ENCODE results near the gene PDE6A.

The PDE6A gene

DNA sequence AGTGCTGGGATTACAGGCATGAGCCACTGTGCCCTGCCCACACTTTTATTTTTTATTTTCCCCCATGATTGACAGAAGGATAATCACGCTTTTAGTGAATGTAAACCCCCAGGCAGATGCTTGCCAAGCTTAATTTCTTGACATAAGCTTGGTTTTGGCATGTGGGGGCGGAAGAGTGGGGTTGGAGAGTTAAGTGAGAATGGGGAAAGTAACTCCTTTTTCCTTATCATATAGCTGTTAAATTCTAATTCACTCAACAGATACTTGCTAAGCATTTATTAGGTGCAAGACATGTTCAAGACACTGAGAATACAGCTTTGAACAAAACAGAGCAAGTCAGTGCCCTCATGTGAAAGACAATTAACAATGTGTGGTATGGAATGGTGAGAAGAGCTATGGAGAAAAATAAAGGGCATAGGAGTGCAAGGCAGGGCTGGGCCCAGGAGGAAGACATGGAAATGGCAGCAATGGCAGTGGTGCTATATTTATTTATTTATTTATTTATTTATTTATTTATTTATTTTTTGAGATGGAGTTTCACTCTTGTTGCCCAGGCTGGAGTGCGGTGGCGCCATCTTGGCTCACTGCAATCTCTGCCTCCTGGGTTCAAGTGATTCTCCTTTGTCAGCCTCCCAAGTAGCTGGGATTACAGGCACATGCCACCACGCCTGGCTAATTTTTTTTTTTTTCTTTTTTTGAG, 18.2 kb upstream of the PDE6A start (continued):
- TF ChIP-seq, protein P1, sequence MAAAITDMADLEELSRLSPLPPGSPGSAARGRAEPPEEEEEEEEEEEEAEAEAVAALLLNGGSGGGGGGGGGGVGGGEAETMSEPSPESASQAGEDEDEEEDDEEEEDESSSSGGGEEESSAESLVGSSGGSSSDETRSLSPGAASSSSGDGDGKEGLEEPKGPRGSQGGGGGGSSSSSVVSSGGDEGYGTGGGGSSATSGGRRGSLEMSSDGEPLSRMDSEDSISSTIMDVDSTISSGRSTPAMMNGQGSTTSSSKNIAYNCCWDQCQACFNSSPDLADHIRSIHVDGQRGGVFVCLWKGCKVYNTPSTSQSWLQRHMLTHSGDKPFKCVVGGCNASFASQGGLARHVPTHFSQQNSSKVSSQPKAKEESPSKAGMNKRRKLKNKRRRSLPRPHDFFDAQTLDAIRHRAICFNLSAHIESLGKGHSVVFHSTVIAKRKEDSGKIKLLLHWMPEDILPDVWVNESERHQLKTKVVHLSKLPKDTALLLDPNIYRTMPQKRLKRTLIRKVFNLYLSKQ (tag by site-specific recombination; IDR thresholded peaks at IDR 0.05; ENCODE audit: borderline replicate concordance), result 0 out of 2 replicates have a peak, but pooled peaks have one; percentile 77
- TF ChIP-seq, protein P2, sequence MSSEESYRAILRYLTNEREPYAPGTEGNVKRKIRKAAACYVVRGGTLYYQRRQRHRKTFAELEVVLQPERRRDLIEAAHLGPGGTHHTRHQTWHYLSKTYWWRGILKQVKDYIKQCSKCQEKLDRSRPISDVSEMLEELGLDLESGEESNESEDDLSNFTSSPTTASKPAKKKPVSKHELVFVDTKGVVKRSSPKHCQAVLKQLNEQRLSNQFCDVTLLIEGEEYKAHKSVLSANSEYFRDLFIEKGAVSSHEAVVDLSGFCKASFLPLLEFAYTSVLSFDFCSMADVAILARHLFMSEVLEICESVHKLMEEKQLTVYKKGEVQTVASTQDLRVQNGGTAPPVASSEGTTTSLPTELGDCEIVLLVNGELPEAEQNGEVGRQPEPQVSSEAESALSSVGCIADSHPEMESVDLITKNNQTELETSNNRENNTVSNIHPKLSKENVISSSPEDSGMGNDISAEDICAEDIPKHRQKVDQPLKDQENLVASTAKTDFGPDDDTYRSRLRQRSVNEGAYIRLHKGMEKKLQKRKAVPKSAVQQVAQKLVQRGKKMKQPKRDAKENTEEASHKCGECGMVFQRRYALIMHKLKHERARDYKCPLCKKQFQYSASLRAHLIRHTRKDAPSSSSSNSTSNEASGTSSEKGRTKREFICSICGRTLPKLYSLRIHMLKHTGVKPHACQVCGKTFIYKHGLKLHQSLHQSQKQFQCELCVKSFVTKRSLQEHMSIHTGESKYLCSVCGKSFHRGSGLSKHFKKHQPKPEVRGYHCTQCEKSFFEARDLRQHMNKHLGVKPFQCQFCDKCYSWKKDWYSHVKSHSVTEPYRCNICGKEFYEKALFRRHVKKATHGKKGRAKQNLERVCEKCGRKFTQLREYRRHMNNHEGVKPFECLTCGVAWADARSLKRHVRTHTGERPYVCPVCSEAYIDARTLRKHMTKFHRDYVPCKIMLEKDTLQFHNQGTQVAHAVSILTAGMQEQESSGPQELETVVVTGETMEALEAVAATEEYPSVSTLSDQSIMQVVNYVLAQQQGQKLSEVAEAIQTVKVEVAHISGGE (tag by site-specific recombination; conservative IDR thresholded peaks at IDR 0.05; ENCODE audit: low read depth), result peak; percentile 83
- peak; percentile 45 for TF ChIP-seq ZNF341 (tag by site-specific recombination; IDR thresholded peaks at IDR 0.05; ENCODE audit: low read depth)
- peak; percentile 85 for TF ChIP-seq ZNF623 (tag by site-specific recombination; IDR thresholded peaks at IDR 0.05)
- TF ChIP-seq ZBTB7A (tag by site-specific recombination; IDR thresholded peaks at IDR 0.05; ENCODE audit: low read depth), result no peak
- TF ChIP-seq MYNN (tag by site-specific recombination; IDR thresholded peaks at IDR 0.05; ENCODE audit: borderline replicate concordance), result peak; percentile 48; the same call in 1 of the 2 replicates
- TF ChIP-seq PRDM1 (tag by site-specific recombination; IDR thresholded peaks at IDR 0.05), result peak; percentile 69
- TF ChIP-seq ZFP37 (tag by site-specific recombination; IDR thresholded peaks at IDR 0.05), result peak; percentile 92
- TF ChIP-seq ZNF324 (tag by site-specific recombination; IDR thresholded peaks at IDR 0.05), result no peak
- TF ChIP-seq ZBTB17 (tag by site-specific recombination; IDR thresholded peaks at IDR 0.05), result no peak
- no peak for TF ChIP-seq ZNF701 (tag by site-specific recombination; IDR thresholded peaks at IDR 0.05)
- TF ChIP-seq ZNF140 (tag by site-specific recombination; IDR thresholded peaks at IDR 0.05), result peak; percentile 97
- peak; percentile 84 for TF ChIP-seq ZNF510 (tag by site-specific recombination; IDR thresholded peaks at IDR 0.05; ENCODE audit: insufficient replicate concordance)
- TF ChIP-seq ZNF514 (tag by site-specific recombination; IDR thresholded peaks at IDR 0.05), result no peak
- peak; percentile 84 for TF ChIP-seq ZNF223 (tag by site-specific recombination; IDR thresholded peaks at IDR 0.05)
- TF ChIP-seq ZNF19 (tag by site-specific recombination; IDR thresholded peaks at IDR 0.05; ENCODE audit: low read depth), result peak; percentile 85; the same call in 1 of the 2 replicates
- TF ChIP-seq, protein P3, sequence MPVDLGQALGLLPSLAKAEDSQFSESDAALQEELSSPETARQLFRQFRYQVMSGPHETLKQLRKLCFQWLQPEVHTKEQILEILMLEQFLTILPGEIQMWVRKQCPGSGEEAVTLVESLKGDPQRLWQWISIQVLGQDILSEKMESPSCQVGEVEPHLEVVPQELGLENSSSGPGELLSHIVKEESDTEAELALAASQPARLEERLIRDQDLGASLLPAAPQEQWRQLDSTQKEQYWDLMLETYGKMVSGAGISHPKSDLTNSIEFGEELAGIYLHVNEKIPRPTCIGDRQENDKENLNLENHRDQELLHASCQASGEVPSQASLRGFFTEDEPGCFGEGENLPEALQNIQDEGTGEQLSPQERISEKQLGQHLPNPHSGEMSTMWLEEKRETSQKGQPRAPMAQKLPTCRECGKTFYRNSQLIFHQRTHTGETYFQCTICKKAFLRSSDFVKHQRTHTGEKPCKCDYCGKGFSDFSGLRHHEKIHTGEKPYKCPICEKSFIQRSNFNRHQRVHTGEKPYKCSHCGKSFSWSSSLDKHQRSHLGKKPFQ (tag by site-specific recombination; IDR thresholded peaks at IDR 0.05), result 0 out of 2 replicates have a peak, but pooled peaks have one; percentile 33
- peak; percentile 94 for TF ChIP-seq ZNF433 (tag by site-specific recombination; IDR thresholded peaks at IDR 0.05; ENCODE audit: low read depth)
- TF ChIP-seq GFI1B (tag by site-specific recombination; IDR thresholded peaks at IDR 0.05), result peak; percentile 64; the same call in 1 of the 2 replicates
- TF ChIP-seq ZNF664 (tag by site-specific recombination; IDR thresholded peaks at IDR 0.05), result peak; percentile 92

DNA sequence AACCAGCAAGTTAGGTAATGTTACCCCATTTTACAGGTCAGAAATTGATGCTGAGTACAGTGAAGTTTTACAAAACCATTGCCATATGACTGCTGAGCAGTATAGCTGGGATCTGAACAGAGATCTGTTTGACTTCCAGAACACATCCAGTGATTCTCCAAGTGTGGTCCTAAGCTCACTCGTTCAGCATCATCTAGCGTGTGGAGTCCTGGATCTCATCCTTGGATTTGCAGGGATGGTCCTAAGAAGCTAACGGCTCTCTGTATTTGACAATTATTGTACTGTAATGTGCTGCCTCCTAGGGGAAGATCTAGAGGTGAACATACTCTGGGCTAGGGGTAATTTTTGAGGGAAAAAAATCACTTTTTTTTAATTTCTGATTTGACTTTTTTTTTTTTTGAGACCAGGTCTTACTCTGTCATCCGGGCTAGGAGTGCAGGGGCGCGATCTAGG, 17.4 kb upstream of the PDE6A start:
- Histone ChIP-seq H3K27ac (ENCODE audit: extremely low read depth, low read depth, low read length) (no peak overlapping the region), H3K36me3 (ENCODE audit: control insufficient read depth in 2 of 2, insufficient read depth in 1 of 2, low read length in 2 of 2) (peaks cover 0 to 2% of the 10 kb centered on the region in 2 experiments; a peak in 1 of 3 replicates), H3K4me3 (ENCODE audit: low read depth, low read length) (no peak overlapping the region), H3K4me1 (ENCODE audit: control insufficient read depth, insufficient read depth, low read length) (peaks cover 3% of the 10 kb centered on the region; the same call in 1 of the 2 replicates), H3K9me3 (ENCODE audit: control insufficient read depth, insufficient read depth, low read depth, low read length) (no peaks in the 10 kb centered on the region)
- CTCF ChIA-PET, result interaction anchor here (0.6 to 6.8 kb wide), 26 partner anchors 8 to 1557 kb away, joined by 3 to 175 read pairs (median 5); no protein-coding TSS in a partner anchor
- POLR2A ChIA-PET, result interaction anchor here (0.6 to 2.8 kb wide), 9 partner anchors 38 to 389 kb away, joined by 3 to 9 read pairs (median 4); partner anchors contain the start of genes HMGXB3 and TIGD6
- TF ChIP-seq ZNF292 (tag by site-specific recombination; IDR thresholded peaks at IDR 0.05; ENCODE audit: borderline replicate concordance, low read depth) (no peak), TCF7L2 (IDR thresholded peaks at IDR 0.05; ENCODE audit: borderline replicate concordance, low read depth, low read length) (no peak), ZNF311 (tag by site-specific recombination; IDR thresholded peaks at IDR 0.05; ENCODE audit: borderline replicate concordance) (no peak), IKZF3 (tag by site-specific recombination; IDR thresholded peaks at IDR 0.05) (peak; percentile 83), ZBTB17 (tag by site-specific recombination; IDR thresholded peaks at IDR 0.05) (0 out of 2 replicates have a peak, but pooled peaks have one; percentile 27), ZNF654 (tag by site-specific recombination; IDR thresholded peaks at IDR 0.05; ENCODE audit: low read depth) (peak; percentile 57), ZFP3 (tag by site-specific recombination; IDR thresholded peaks at IDR 0.05; ENCODE audit: low read depth) (no peak), ZNF777 (tag by site-specific recombination; IDR thresholded peaks at IDR 0.05; ENCODE audit: borderline replicate concordance) (no peak), ZNF571 (tag by site-specific recombination; IDR thresholded peaks at IDR 0.05) (no peak)
- TF ChIP-seq, protein P4, sequence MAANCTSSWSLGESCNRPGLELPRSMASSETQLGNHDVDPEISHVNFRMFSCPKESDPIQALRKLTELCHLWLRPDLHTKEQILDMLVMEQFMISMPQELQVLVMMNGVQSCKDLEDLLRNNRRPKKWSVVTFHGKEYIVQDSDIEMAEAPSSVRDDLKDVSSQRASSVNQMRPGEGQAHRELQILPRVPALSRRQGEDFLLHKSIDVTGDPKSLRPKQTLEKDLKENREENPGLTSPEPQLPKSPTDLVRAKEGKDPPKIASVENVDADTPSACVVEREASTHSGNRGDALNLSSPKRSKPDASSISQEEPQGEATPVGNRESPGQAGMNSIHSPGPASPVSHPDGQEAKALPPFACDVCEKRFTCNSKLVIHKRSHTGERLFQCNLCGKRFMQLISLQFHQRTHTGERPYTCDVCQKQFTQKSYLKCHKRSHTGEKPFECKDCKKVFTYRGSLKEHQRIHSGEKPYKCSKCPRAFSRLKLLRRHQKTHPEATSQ (tag by site-specific recombination; IDR thresholded peaks at IDR 0.05), result no peak

Data from HEK293 (cell line).